OCI-LY3 (cell line): ENCODE measurements around the gene BAIAP2L2.

Source experiments
- H2AFZ ChIP-seq: fragments of 200-600, 300-600 bp; shearing (Covaris generic); 2 replicates; pipeline ENCODE4 v1.6.0; 2014; ENCODE audit warnings: antibody characterized with exemption, low read depth, low read length
- H3K27ac ChIP-seq: fragments of 200-600, 300-600 bp; sonication (generic); 2 replicates; pipeline ENCODE4 v1.5.1; 2014; ENCODE audit warnings: mild to moderate bottlenecking, low read length, moderate library complexity, mixed read lengths
- H3K27me3 ChIP-seq: fragments of 200-600, 300-600 bp; sonication (generic); 2 replicates; pipeline ENCODE4 v1.6.1; 2014; ENCODE audit warnings: low read depth, low read length, mixed read lengths
- H3K36me3 ChIP-seq: fragments of 200-600, 300-600 bp; sonication (generic); replicated peaks from 2 replicates; pipeline ENCODE3; 2014; ENCODE audit warnings: low read depth, low read length, mixed read lengths
- H3K4me1 ChIP-seq: fragments of 300-600, 200-600 bp; sonication (generic); 2 replicates; pipeline ENCODE4 v1.6.1; 2014; ENCODE audit warnings: low read length, mixed read lengths
- H3K4me2 ChIP-seq: fragments of 200-600, 300-600 bp; sonication (generic); 2 replicates; pipeline ENCODE4 v1.6.1; 2014; ENCODE audit warnings: low read length, mixed read lengths
- H3K4me3 ChIP-seq: fragments of 300-600, 200-600 bp; sonication (generic); 2 replicates; pipeline ENCODE4 v1.5.1; 2014; ENCODE audit warnings: antibody characterized with exemption, mild to moderate bottlenecking, low read length, moderate library complexity
- H3K79me2 ChIP-seq: fragments of 300-600, 200-600 bp; shearing (Covaris generic); 2 replicates; pipeline ENCODE4 v1.6.1; 2014; ENCODE audit warnings: mild to moderate bottlenecking, low read length, mixed read lengths
- H3K9ac ChIP-seq: fragments of 300-600, 200-600 bp; shearing (Covaris generic); 2 replicates; pipeline ENCODE4 v1.6.0; 2014; ENCODE audit warnings: mild to moderate bottlenecking, low read length, moderate library complexity
- H3K9me3 ChIP-seq: fragments of 200-600, 300-600 bp; shearing (Covaris generic); 2 replicates; pipeline ENCODE4 v1.6.1; 2014; ENCODE audit warnings: low read length, mixed read lengths; ENCODE audit not compliant: insufficient read depth
- H4K20me1 ChIP-seq: fragments of 200-600, 300-600 bp; sonication (generic); 2 replicates; pipeline ENCODE4 v1.6.1; 2016; ENCODE audit warnings: low read length, mixed read lengths; ENCODE audit not compliant: insufficient read depth
- EZH2phosphoT487 ChIP-seq: fragments of 200-600 bp; shearing (Covaris generic); IDR thresholded peaks from 2 replicates; pipeline ENCODE4 v1.6.1; 2018; ENCODE audit warnings: antibody characterized with exemption, mixed run types, low read depth
- TF ChIP-seq, protein P1 (sequence below): fragments of 200-600, 300-600 bp; sonication (generic); IDR thresholded peaks from 2 replicates; pipeline ENCODE4 v1.5.1; 2014; ENCODE audit warnings: antibody characterized with exemption, low read length, low read depth

BAIAP2L2 gene

DNA sequence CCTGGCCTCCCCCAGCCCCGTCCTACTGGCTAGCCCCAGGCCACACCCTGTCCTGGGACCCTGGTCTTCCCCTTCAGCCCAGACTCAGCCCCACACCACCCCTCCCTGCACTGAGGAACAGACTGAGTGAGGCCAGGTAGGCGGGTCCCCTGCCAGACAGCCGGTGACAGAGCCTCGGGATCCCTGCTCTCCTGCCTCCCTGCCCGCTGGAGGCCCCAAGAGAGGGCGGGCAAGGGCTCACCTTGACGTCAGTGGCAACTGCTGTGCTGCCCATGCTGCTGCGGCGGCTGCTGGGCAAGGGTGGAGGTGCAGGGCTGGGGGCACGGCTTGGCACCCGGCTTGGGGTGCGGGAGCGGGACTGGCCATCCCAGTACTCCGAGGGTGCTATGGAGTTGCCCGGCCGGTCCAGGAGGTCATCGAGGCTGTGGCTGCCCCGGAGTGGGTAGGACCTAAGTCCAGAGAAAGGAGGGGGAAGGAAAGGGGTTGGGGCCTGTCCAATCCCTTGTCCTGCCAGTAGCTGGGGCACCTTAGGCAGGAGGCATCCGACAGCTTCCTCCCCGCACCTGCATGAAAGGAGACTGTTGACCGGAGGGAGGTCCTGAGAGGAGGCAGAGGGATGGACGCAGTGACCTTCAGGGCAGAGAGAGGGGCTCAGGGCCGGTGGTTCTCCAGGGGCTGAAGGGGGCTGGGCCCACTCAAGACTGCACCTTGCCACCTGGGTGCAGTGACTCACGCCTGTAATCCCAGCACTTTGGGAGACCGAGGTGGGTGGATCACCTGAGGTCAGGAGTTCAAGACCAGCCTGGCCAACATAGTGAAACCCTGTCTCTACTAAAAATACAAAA, 24.3 kb downstream of the BAIAP2L2 start:
- Histone ChIP-seq H3K4me2 (no peak overlapping the region), H2AFZ (no peak overlapping the region), H3K27ac (no peak overlapping the region), H4K20me1 (no peaks in the 10 kb centered on the region), H3K9me3 (no peaks in the 10 kb centered on the region), H3K79me2 (no peaks in the 10 kb centered on the region), H3K9ac (no peak overlapping the region), H3K4me1 (no peaks in the 10 kb centered on the region), H3K36me3 (no peaks in the 10 kb centered on the region), H3K4me3 (no peak overlapping the region), H3K27me3 (no peaks in the 10 kb centered on the region)
- TF ChIP-seq EZH2phosphoT487, result no peak

DNA sequence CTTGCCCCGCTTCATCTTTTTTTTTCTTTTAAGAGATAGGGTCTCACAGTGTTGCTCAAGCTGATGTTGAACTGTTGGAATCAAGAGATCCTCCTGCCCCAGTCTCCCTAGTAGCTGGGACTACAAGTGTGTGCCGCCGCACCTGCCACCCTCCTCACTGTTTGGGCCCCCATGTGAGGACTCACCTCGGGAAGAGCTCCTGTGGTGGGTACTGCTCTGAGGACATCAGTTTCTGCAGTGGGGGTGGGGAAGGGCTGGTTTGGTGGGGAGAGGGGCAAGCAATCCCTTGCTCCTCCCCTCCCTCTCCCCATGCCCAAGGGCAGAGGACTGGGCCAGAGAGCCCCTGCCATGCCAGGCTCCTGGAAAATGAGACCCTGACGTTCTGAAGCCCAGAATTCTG, 25.0 kb downstream of the BAIAP2L2 start:
- Histone ChIP-seq H4K20me1 (no peaks in the 10 kb centered on the region), H3K9me3 (no peaks in the 10 kb centered on the region), H3K27ac (no peak overlapping the region), H3K4me2 (no peak overlapping the region), H3K4me1 (no peaks in the 10 kb centered on the region), H3K4me3 (no peak overlapping the region), H3K9ac (no peak overlapping the region), H2AFZ (no peak overlapping the region), H3K36me3 (no peaks in the 10 kb centered on the region), H3K79me2 (no peaks in the 10 kb centered on the region), H3K27me3 (no peaks in the 10 kb centered on the region)
- TF ChIP-seq EZH2phosphoT487, result no peak
- TF ChIP-seq, protein P1, sequence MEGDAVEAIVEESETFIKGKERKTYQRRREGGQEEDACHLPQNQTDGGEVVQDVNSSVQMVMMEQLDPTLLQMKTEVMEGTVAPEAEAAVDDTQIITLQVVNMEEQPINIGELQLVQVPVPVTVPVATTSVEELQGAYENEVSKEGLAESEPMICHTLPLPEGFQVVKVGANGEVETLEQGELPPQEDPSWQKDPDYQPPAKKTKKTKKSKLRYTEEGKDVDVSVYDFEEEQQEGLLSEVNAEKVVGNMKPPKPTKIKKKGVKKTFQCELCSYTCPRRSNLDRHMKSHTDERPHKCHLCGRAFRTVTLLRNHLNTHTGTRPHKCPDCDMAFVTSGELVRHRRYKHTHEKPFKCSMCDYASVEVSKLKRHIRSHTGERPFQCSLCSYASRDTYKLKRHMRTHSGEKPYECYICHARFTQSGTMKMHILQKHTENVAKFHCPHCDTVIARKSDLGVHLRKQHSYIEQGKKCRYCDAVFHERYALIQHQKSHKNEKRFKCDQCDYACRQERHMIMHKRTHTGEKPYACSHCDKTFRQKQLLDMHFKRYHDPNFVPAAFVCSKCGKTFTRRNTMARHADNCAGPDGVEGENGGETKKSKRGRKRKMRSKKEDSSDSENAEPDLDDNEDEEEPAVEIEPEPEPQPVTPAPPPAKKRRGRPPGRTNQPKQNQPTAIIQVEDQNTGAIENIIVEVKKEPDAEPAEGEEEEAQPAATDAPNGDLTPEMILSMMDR, result no peak

DNA sequence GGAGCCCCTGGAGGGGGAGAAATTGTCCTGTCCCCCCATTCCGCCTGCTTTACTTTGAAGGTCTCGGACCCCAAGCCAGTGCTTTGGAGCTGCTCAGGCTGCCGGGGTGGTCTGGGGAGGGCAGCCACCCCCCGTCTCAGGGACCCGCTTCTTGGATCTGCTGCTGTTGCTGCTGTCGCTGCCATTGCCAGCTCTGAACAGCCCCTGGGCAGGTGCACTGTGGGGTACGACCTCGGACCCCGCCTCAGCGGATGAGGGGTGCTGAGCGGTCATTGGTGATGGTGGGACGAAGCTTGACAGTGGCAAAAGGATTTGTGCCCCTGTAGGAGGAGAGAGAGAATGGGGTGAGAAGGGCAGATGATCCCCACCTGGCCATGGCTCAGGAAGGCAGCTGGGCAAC, 25.4 kb downstream of the BAIAP2L2 start:
- no peak for TF ChIP-seq EZH2phosphoT487
- TF ChIP-seq, protein P1, result no peak
- H3K27ac ChIP-seq, result no peak overlapping the region
- no peak overlapping the region for H3K4me3 ChIP-seq
- H3K27me3 ChIP-seq, result no peaks in the 10 kb centered on the region
- H3K36me3 ChIP-seq, result no peaks in the 10 kb centered on the region
- no peaks in the 10 kb centered on the region for H3K4me1 ChIP-seq
- H3K9me3 ChIP-seq, result no peaks in the 10 kb centered on the region
- no peak overlapping the region for H2AFZ ChIP-seq
- H3K9ac ChIP-seq, result no peak overlapping the region
- H3K4me2 ChIP-seq, result no peak overlapping the region
- no peaks in the 10 kb centered on the region for H4K20me1 ChIP-seq
- H3K79me2 ChIP-seq, result no peaks in the 10 kb centered on the region

DNA sequence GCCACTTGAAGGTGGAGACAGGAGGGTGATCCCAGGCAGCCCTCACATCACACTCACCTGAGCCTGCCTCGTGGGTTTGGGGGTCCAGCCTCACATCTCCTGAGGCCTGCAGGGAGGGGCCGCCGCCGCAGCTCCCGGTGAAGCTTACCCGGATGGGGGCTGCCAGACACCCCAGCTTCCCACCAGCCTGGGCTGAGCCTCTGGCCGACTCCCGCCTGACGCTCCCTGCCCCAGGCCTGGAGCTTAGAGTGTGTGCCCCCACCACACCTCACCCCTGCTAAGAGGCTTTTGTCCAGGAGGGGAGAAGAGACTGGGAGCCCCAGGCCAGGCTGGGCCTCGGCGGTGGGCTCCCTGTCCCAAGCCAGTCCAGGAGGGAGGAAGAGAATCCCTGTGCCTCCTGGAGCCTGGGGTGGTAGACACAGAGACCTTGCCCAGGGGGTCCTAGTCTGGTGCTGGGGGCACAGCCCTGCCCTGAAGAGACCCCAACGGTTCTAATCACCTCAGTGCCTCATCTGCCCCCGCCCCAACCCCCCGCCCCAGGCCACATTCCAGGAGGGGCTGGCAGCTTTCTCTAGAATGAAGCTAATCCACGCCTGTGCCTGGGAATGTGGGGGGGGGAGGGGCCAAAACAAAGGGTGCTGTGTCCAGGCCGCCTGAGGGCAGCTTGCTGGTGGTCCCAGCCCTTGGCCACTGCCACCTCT, 26.4 kb downstream of the BAIAP2L2 start, which contains the start of gene SLC16A8:
Gene SLC16A8, minus strand, starts transcription at position 254 of the 701 bp plus-strand sequence. CDS start 1,311 bp downstream, outside the sequence.
- no peak within 1 kb of the TSS for H3K9ac ChIP-seq
- no peaks in the 10 kb centered on the region for H4K20me1 ChIP-seq
- H3K9me3 ChIP-seq, result no peaks in the 10 kb centered on the region
- H3K27ac ChIP-seq, result no peak within 1 kb of the TSS
- no peaks in the 10 kb centered on the region for H3K27me3 ChIP-seq
- no peaks in the 10 kb centered on the region for H3K79me2 ChIP-seq
- H3K4me2 ChIP-seq, result no peak within 1 kb of the TSS
- H3K4me1 ChIP-seq, result no peaks in the 10 kb centered on the region
- H3K4me3 ChIP-seq, result no peak within 1 kb of the TSS
- TF ChIP-seq, protein P1, result no peak
- no peak for TF ChIP-seq EZH2phosphoT487
- H3K36me3 ChIP-seq, result no peaks in the 10 kb centered on the region
- no peak within 1 kb of the TSS for H2AFZ ChIP-seq
